IPS-11a (cell line): ENCODE data around the gene NAPB.

Experiments used
- H3K4me3 ChIP-seq: one replicate; pipeline ENCODE4 v1.5.1; 2013; ENCODE audit warnings: low read depth, low read length, control low read depth

NAPB gene

DNA sequence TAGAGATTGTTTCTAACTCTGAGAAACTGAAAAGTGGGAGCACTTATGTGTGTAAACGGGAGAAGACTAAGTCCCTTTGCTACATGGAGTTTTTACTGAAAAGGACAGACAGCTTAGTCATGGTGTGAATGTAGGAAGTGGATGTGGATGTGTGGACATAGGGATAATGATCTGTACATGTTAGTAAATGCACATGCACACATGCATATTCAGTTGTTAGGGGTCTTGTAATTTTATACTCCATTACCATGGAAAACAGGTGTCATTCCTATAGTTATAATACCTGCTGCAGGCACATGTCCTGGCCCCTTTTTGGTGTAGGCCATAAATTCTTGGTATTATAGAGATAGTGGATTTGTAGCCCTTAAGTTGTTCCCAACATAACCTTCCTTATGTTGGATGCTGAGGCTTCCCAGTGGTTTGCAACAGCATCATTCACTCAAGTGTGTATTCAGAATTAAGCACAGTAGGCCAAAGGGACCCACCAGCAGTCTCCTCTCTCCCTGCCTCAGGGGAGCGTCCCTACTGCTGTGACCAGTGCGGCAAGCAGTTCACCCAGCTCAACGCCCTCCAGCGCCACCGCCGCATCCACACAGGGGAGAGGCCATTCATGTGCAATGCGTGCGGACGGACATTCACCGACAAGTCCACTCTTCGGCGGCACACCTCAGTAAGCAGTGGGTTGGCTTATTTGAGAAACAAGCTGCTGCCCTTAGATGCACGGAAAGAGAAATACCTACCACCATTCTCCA is 52.0 kb downstream of the NAPB start:
- no peak overlapping the region for H3K4me3 ChIP-seq

DNA sequence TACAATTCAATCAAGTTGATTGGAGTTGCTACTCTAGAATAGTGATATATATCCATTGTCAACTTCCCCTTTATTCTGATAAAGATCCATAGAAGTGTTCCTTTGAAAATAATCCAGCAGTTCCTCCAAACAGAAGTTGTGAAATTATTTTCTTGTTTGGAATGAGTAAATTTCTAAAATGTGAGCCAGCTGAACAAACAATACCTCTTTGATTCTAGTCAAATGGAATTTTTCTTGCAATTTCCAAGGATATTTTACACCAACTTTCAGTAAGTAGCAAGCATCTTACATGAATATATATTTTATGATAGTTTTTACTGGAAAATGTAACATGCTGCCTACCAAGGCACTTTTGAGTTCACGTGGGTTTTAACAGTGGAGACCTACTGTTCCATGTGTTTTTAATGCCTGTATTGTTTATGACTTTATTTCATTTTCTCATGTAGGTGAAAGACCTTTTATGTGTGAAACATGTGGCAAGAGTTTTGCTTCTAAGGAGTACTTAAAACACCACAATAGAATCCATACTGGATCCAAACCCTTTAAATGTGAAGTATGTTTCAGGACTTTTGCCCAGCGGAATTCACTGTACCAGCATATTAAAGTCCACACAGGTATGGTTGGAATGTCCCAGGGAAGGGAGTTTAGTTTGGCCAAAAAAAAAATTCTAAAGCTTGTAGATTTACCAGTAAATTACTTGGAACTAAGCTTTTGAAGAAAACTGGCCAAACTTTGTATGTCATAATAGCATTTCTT is 52.8 kb downstream of the NAPB start:
- no peak overlapping the region for H3K4me3 ChIP-seq

DNA sequence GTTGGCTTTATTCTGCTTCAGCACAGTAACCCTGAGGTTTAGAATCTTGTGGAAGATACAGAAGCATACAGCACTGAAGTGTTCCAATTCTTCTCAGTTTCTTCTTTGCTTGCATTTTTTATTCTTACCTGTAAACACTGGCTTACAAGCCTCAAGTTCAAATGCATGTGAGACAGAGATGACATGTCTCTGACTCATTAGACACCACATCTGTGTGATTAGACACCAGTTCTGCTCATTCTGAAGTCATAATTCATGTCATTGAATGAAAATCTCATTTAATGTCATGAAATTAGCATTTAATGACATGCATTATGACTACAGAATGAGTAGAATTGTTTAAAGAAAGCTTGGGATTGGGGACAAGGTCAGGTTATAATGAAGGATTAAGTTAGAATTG is 53.5 kb downstream of the NAPB start:
- no peak overlapping the region for H3K4me3 ChIP-seq

- no peak overlapping the region for H3K4me3 ChIP-seq
Observed at GRCh38 chr20:23366384-23366783, 54.9 kb downstream of the NAPB start.

DNA sequence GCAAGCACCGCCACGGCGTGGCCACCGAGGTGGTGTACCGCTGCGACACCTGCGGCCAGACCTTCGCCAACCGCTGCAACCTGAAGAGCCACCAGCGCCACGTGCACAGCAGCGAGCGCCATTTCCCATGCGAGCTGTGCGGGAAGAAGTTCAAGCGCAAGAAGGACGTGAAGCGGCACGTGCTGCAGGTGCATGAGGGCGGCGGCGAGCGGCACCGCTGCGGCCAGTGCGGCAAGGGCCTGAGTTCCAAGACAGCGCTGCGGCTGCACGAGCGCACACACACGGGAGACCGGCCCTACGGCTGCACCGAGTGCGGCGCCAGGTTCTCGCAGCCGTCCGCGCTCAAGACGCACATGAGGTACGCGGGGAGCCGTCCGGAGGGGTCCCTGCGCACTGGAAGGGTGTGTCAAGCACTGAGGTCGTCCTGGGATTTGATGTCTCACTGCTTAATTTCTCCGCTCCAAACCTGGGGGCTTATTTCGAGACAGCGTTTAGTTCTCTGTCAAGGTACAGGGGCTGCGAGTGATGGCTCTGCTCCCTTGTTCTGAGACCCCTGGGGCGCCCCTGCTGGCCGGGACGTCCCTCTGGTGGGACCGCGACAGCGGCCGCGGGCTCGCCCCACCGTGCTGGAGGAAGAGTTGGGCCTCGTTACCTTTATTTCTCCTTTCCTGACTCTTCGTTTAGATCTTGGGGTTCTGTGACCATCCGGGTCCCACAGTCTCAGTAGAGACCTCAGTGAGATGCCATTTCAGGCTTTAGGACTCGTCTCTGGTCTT is 55.7 kb downstream of the NAPB start:
- H3K4me3 ChIP-seq: no peak overlapping the region

- no peak overlapping the region for H3K4me3 ChIP-seq
Observed at GRCh38 chr20:23363257-23363649, 58.0 kb downstream of the NAPB start.

DNA sequence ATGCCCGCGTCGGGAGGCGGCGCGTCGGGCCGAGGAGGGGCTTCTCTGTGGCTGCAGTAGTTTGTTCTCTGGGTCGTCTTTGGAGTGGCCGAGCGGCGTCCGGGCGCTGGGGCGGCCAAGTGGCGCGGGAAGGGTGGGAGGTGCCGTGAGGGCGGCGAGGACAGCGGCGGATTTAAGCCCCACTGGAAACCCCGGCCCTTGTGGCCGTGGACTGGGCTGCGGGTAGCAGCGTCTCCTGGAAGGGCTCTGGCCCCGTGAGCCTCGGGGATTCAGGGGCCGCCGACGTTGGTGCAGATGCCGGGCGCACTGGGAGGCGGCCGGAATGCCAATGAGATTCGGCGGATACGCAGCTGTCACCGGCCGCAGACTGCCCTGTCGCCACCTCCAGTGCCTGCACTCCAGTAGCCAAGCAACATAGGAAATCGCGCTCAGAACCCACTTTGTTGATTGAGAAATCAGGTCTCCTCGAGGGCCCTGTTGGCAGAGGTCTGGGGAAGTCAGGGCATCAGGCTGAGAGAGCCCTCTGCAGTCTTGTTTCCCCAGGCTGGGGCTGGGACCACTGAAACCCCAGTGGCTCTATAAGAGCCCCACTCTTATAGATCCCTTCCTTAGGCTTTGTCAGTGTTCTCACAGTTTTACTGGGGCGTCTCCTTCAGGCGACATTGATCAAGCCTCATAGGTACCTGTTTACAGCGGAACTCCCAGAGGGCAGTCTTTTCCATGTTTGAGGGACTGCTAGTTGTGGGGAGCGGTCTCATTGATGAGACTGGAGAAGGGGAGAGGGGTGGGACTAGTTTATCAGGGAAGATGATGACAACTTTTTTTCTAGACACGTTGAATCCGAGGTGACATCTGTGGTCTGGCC is 58.7 kb downstream of the NAPB start:
- H3K4me3 ChIP-seq: peak overlapping the region; percentile 73

- peak within 1 kb of the TSS; percentile 79 for H3K4me3 ChIP-seq
Observed at GRCh38 chr20:23361476-23362391, 59.6 kb downstream of the NAPB start, which contains the start of gene GZF1. TSS of gene GZF1 (plus strand) at chr20:23362182. CDS start at chr20:23364384, 2,202 bp downstream.

DNA sequence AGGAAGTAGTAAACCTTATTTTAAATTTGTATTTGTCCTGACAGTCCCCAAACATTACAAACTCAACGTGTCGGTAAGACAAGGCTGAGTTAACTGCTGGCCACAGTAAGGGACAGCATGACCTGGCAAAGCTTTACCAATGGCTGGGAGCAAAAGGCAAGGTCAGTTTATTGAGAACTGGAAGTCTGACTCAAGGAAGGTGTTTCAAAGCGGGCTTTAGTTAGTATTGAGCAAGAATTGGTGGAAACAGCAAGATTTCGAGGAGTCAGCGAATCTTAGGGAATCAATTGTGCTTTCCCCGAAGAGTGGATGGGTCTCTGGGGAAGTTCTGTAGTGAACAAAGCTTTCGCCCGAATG is 60.2 kb downstream of the NAPB start:
- H3K4me3 ChIP-seq: peak overlapping the region; percentile 79

DNA sequence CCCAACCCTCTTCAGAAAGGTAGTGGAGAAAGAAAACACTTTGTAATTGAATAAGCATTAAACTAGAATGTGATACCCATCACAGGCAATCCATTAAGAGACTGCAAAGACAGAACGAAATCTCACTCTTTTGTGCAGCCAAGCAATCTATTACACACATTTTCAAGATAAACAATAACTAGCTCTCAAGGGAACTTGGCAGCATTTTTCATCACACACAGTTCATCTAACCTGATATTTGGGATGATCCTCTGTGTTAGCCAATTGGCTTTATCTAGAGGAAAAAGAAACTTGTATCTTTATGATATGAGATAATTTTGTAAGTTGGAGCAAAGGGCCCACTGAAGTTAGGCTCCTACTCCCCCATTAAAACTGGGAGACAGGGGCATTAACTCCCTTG is 60.8 kb downstream of the NAPB start:
- no peak overlapping the region for H3K4me3 ChIP-seq

GRCh38 chr20:23358923-23359593 is 62.2 kb downstream of the NAPB start:
- no peak overlapping the region for H3K4me3 ChIP-seq

DNA sequence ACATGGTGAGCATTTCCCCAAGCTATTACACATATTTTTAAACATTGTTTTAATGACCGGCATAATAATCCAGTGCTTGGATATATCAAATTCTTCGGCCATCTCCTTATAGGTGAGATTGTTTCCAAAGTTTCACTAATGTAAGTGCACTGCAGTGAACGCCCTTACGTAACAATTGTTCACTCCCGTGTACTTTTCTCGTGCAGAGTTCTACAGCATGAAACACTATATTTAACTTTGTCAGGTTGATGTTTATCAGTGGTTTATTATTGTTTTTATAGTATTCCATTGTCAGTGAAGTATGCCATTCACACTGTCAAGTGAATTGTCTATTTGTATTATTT is 62.8 kb downstream of the NAPB start:
- H3K4me3 ChIP-seq: no peak overlapping the region

DNA sequence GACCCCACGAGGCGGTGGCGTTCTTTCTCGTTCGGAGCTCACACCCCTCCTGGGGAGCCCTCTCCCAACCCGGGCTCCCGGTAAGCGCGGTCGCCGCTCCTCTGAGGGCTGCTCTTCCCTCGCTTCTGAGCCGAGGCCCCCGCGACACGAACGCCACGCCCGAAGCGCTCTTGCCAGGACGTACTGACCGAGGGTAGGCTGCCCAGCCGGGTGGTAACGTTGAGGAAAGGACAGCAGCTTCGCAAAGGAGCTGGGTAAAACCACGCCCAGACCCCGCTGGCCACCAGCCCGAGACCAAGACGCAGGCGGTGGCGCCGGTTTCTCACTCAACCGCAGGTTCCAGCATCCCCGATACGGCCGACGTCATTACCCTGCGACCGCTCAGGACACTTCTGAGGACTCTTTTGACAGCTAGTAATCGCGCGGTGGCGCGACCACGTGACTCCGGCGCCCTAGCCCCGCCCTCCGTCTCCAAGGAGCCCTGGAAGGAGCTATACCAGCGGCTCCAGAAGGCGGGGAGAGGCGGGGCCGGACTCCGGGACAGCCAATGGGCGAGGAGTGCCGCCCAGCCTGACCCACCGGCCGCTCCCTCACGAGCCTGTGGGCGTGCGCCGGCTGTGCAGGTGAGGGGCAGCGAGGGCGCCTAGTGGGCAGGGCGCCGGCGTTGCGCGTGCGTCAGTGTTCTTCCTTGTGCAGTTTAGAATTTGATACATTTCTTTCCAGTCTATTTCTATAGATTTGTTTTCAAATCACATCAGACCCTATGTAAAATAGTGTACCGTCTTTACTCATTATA is 63.3 kb downstream of the NAPB start:
- H3K4me3 ChIP-seq: peak overlapping the region; percentile 76

- H3K4me3 ChIP-seq: no peak overlapping the region
Observed at GRCh38 chr20:23356203-23356602, 65.1 kb downstream of the NAPB start.

DNA sequence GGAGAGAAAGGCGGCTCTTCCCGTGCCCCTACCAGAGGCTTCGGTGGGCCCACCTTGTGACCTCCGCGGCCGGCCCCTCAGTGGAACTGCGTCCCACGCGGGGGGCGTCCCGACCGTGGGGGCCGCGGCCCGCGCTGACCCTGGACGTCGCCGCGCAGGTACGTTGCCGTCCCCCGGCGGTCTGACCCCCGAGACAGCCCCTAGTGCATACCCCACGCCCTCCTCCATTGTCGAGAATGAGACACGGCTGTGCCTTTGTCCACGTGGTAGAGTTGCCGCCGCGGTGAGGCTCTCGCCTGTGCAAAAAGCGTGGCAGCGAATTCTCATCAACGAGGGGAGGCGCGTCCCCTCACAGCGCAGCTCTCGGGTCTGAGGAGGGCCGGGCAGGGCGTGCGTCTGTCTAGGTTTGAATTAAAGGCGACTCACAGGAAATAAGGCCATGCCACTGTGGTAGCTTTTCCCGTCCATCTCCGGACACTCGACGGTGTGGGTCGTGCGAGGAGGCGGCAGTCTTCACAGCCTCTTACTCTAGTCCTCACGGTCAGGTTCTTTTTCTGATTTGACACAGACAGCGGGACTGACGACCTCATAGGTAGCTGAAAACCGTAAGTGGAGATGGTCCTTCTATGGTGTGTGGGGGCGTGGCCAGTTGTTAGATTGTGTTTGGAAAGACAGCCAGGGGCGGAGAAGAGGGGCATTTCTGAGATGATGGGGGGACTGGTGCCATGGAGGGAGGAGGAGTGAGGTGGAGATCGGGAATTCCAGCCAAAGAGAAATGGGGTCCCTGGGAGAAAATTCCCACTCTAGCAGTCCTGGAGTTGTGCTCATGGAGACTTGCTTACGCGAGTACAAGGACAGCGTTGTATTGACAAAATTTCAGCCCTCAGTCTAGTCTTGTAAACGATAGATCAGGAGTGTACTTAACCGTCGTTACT is 70.1 kb downstream of the NAPB start:
- H3K4me3 ChIP-seq: peak overlapping the region; percentile 72

GRCh38 chr20:23350196-23350903 is 70.9 kb downstream of the NAPB start, which contains the start of gene NXT1:
TSS of gene NXT1 (plus strand) at chr20:23350791. CDS start at chr20:23354042, 3,251 bp downstream.
- H3K4me3 ChIP-seq: peak within 1 kb of the TSS; percentile 72
